PC-3 (cell line): Measurements from ENCODE around the gene ZNF445. TPM values are rescaled to one million over a fixed set of nuclear protein-coding genes. Genes with fewer than 3 reads are reported as not detected.

Experiments
- ATAC-seq: fragments of 200-7000 bp; cut with Tn5 transposase; 2 replicates; pipeline ENCODE4 v1.9.1; 2020; ENCODE audit warnings: mild to moderate bottlenecking, moderate library complexity
- BruUV-seq: library from RNA; stranded (reverse); fragments of 400-500 nt; replicated peaks from 2 replicates; lab custom pipeline; 2021; lab: Mats Ljungman, UMichigan
- CTCF ChIA-PET: fragments of 300-600 bp; sonication (Branson Sonifier 250); formaldehyde crosslinking; loops from one replicate; lab custom pipeline; 2022; ENCODE audit warnings: antibody characterized with exemption; lab: Charles Lee
- POLR2A ChIA-PET: fragments of 300-600 bp; sonication (Branson Sonifier 250); formaldehyde crosslinking; loops from one replicate; lab custom pipeline; 2022; ENCODE audit warnings: antibody characterized with exemption; ENCODE audit not compliant: unreplicated experiment; lab: Charles Lee
- DNase-seq: peaks from one replicate; pipeline ENCODE4 v3.0.0-alpha.2; 2015
- H2AFZ ChIP-seq: fragments of 300-600 bp; sonication (generic); 2 replicates; pipeline ENCODE4 v1.6.0; 2016; ENCODE audit warnings: antibody characterized with exemption, low read length
- H3F3A ChIP-seq: fragments of 300-600 bp; sonication (generic); one replicate; pipeline ENCODE4 v1.6.0; 2017; ENCODE audit warnings: antibody characterized with exemption, low read length, control low read depth, mild to moderate bottlenecking; ENCODE audit not compliant: unreplicated experiment
- H3K27ac ChIP-seq: fragments of 300-600 bp; sonication (generic); 2 replicates; pipeline ENCODE4 v1.5.1; 2016; ENCODE audit warnings: mild to moderate bottlenecking, low read length
- H3K27me3 ChIP-seq: fragments of 300-600 bp; sonication (generic); 2 replicates; pipeline ENCODE4 v1.6.1; 2016; ENCODE audit warnings: low read length, mixed read lengths
- H3K36me3 ChIP-seq: fragments of 300-600 bp; sonication (generic); 2 replicates; pipeline ENCODE4 v1.6.1; 2016; ENCODE audit warnings: low read depth, mixed run types, low read length, mixed read lengths
- H3K4me1 ChIP-seq: fragments of 300-600 bp; sonication (generic); 2 replicates; pipeline ENCODE4 v1.5.1; 2016; ENCODE audit warnings: low read length; ENCODE audit not compliant: insufficient read depth
- H3K4me2 ChIP-seq: fragments of 300-600 bp; sonication (generic); 2 replicates; pipeline ENCODE4 v1.6.0; 2016; ENCODE audit warnings: low read length
- H3K4me3 ChIP-seq: fragments of 300-600 bp; sonication (generic); 2 replicates; pipeline ENCODE4 v1.5.1; 2016; ENCODE audit warnings: mild to moderate bottlenecking, low read length, mixed read lengths
- H3K79me2 ChIP-seq: fragments of 300-600 bp; sonication (generic); 2 replicates; pipeline ENCODE4 v1.6.1; 2017; ENCODE audit warnings: low read length, mixed read lengths
- H3K9ac ChIP-seq: fragments of 300-600 bp; sonication (generic); 2 replicates; pipeline ENCODE4 v1.6.0; 2016; ENCODE audit warnings: mild to moderate bottlenecking, low read length
- H3K9me2 ChIP-seq: fragments of 300-600 bp; sonication (generic); replicated peaks from 2 replicates; pipeline ENCODE4 v1.6.1; 2016; ENCODE audit warnings: mixed run types, low read length, mixed read lengths
- H3K9me3 ChIP-seq: fragments of 300-600 bp; sonication (generic); 2 replicates; pipeline ENCODE4 v1.6.1; 2016; ENCODE audit warnings: low read length, mixed read lengths
- H4K20me1 ChIP-seq: fragments of 300-600 bp; sonication (generic); 2 replicates; pipeline ENCODE4 v1.6.1; 2016; ENCODE audit warnings: low read length, mixed read lengths
- EZH2 ChIP-seq: fragments of 300-600 bp; sonication (generic); IDR thresholded peaks from one replicate; pipeline ENCODE4 v1.6.1; 2017; ENCODE audit warnings: antibody characterized with exemption, mild to moderate bottlenecking, low read length; ENCODE audit not compliant: unreplicated experiment
- EZH2phosphoT487 ChIP-seq: fragments of 300-600 bp; sonication (generic); IDR thresholded peaks from 2 replicates; pipeline ENCODE4 v1.6.1; 2018; ENCODE audit warnings: mild to moderate bottlenecking, antibody characterized with exemption, low read length, borderline replicate concordance
- intact Hi-C: fragments of 100-400 bp; cut with micrococcal nuclease; formaldehyde crosslinking; loops from 2 replicates; pipeline ENCODE4 v1.9.0; 2023
- total RNA-seq: library from RNA; depleted of rRNA; stranded (reverse); fragments of >200 nt; gene quantifications from 2 replicates; pipeline ENCODE4 v1.2.3, GENCODE V29; 2014
- TF ChIP-seq, protein P1 (sequence below): fragments of 300-600 bp; sonication (generic); conservative IDR thresholded peaks from 2 replicates; pipeline ENCODE4 v1.5.1; 2017; ENCODE audit warnings: antibody characterized with exemption, low read depth, mild to moderate bottlenecking, low read length

The ZNF445 gene
- total RNA-seq, 1 experiment from 2014 or later = 8.2 TPM

DNA sequence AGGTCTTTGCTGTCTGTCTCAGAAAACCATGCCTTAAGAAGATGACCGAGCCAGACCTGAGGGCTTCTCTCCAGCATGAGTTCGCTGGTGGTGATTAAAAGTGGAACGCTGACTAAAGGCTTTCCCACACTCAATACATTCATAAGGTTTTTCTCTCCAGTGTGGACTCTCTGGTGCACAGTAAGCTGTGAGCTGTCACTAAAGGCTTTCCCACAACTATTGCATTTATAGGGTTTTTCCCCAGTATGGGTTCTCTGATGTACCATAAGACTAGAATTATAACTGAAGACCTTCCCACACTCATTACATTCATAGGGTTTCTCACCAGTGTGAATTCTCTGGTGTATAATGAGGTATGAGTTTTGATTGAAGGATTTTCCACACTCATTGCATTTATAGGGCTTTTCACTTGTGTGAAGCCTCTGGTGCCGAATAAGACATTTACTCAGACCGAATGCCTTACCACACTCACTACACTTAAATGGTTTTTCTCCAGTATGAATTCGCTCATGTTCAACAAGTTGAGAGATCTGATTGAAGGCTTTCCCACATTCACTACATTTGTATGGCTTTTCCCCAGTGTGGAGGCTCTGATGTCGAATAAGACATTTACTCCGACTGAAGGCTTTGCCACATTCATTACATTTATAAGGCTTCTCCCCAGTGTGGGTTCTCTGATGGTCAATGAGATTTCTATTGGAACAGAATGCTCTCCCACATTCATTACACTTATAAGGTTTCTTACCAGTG, 21.9 kb upstream of the ZNF445 start:
- Histone ChIP-seq H3K4me2 (no peak overlapping the region), H3K4me3 (no peak overlapping the region), H3F3A (no peaks in the 10 kb centered on the region), H3K27ac (no peak overlapping the region), H4K20me1 (no peaks in the 10 kb centered on the region), H3K79me2 (peaks cover 6% of the 10 kb centered on the region; the same call in 1 of the 2 replicates), H3K9me2 (no peaks in the 10 kb centered on the region), H3K9ac (no peak overlapping the region), H2AFZ (no peak overlapping the region), H3K27me3 (no peaks in the 10 kb centered on the region), H3K36me3 (peaks cover 68% of the 10 kb centered on the region), H3K9me3 (peaks cover 33% of the 10 kb centered on the region), H3K4me1 (no peaks in the 10 kb centered on the region)
- DNase-seq (no peak), ATAC-seq (no peak)
- TF ChIP-seq EZH2phosphoT487 (no peak), EZH2 (no peak)
- TF ChIP-seq, protein P1, sequence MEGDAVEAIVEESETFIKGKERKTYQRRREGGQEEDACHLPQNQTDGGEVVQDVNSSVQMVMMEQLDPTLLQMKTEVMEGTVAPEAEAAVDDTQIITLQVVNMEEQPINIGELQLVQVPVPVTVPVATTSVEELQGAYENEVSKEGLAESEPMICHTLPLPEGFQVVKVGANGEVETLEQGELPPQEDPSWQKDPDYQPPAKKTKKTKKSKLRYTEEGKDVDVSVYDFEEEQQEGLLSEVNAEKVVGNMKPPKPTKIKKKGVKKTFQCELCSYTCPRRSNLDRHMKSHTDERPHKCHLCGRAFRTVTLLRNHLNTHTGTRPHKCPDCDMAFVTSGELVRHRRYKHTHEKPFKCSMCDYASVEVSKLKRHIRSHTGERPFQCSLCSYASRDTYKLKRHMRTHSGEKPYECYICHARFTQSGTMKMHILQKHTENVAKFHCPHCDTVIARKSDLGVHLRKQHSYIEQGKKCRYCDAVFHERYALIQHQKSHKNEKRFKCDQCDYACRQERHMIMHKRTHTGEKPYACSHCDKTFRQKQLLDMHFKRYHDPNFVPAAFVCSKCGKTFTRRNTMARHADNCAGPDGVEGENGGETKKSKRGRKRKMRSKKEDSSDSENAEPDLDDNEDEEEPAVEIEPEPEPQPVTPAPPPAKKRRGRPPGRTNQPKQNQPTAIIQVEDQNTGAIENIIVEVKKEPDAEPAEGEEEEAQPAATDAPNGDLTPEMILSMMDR = no peak
- CTCF ChIA-PET = no interaction called here
- intact Hi-C loops = no loop called here
- BruUV-seq = no TSS peak
- POLR2A ChIA-PET = no interaction called here

DNA sequence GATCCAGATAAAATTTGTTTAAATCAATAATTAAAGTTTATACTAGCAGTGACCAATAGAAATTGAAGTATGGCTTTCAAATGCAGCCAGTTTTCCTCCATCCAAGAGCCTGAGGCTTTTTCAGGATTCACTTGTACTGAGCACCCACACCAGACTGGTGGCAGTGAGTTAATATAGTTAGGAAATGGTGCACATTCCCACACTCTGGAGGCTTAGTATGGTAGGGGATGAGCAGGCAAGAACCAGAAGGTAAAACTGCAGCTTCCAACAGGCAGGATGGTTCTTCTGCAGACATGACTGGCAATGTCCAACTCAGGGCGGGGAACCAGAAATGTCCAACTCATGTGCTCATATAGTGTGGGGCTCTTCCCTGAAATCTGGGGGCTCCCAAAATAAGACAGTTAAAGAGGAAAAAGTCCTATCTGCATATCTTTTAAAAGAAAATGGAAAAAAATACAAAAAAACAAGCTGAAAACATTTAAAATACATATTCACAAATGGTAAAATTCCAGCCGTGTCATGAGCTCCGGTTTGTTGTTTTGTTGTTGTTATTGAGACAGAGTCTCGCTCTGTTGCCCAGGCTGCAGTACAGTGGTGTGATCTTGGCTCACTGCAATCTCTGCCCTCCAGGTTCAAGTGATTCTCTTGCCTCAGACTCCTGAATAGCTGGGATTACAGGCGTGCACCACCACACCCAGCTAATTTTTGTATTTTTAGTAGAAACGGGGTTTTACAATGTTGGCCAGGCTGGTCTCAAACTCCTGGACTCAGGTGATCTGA, 18.4 kb upstream of the ZNF445 start:
- Histone ChIP-seq H3K4me3 (no peak overlapping the region), H3K79me2 (no peaks in the 10 kb centered on the region), H3K4me1 (no peaks in the 10 kb centered on the region), H3K36me3 (peaks cover 39% of the 10 kb centered on the region), H3K27ac (no peak overlapping the region), H3K4me2 (no peak overlapping the region), H3K9me2 (no peaks in the 10 kb centered on the region), H3F3A (no peaks in the 10 kb centered on the region), H3K9me3 (peaks cover 15% of the 10 kb centered on the region), H2AFZ (no peak overlapping the region), H4K20me1 (no peaks in the 10 kb centered on the region), H3K9ac (no peak overlapping the region), H3K27me3 (no peaks in the 10 kb centered on the region)
- TF ChIP-seq, protein P1 = no peak
- TF ChIP-seq EZH2phosphoT487 = no peak
- TF ChIP-seq EZH2 = no peak
- ChIA-PET CTCF (no interaction called here), POLR2A (no interaction called here)
- ATAC-seq (no peak), DNase-seq (no peak)
- no TSS peak for BruUV-seq
- intact Hi-C loops = no loop called here

DNA sequence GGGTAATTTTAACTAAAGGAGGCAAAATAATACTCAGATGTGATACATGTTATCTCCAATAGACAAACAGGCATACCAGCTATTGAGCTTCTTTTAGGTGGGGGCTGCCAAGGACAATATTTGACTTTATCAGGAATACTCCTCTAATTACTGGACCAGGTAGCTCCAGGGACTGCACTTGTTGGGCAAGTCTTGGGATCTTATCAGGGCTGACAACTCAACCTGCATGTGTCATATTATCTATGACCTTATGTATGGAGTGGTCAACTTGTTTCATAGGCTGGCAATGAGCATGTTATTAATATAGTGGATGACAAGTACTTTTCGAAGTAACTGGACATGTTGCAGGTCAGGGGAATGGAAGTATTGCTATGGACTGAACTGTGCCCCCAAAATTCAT, 15.0 kb upstream of the ZNF445 start:
- intact Hi-C loops = no loop called here
- H3K27ac ChIP-seq = no peak overlapping the region
- CTCF ChIA-PET = no interaction called here
- no peak for ATAC-seq
- no TSS peak for BruUV-seq
- no peaks in the 10 kb centered on the region for H3K9me3 ChIP-seq
- H3K27me3 ChIP-seq = no peaks in the 10 kb centered on the region
- no peaks in the 10 kb centered on the region for H3K4me1 ChIP-seq
- no peak overlapping the region for H3K4me2 ChIP-seq
- no peaks in the 10 kb centered on the region for H3F3A ChIP-seq
- H3K79me2 ChIP-seq = no peaks in the 10 kb centered on the region
- peaks cover 8% of the 10 kb centered on the region for H3K36me3 ChIP-seq
- POLR2A ChIA-PET = no interaction called here
- H3K9me2 ChIP-seq = no peaks in the 10 kb centered on the region
- no peaks in the 10 kb centered on the region for H4K20me1 ChIP-seq
- H3K4me3 ChIP-seq = no peak overlapping the region
- TF ChIP-seq EZH2 (no peak), EZH2phosphoT487 (no peak)
- TF ChIP-seq, protein P1 = no peak
- H2AFZ ChIP-seq = no peak overlapping the region
- no peak for DNase-seq
- no peak overlapping the region for H3K9ac ChIP-seq
